ENCODE measurements around the gene RNU1-2.
"Not testable (repeated sequence)": the region's sequence is repeated elsewhere in the genome, so short reads cannot be mapped to it uniquely, and the experiment has no call there.

The RNU1-2 gene

GRCh38 chr1:16872152-16873075 is 23.4 kb upstream of the RNU1-2 start:
- Histone ChIP-seq H3K27ac (ENCODE audit: low read depth, low read length) (peak overlapping the region; percentile 40), H3K27me3 (ENCODE audit: control insufficient read depth, insufficient read depth, low read length) (peaks cover 31% of the 10 kb centered on the region), H3K4me3 (ENCODE audit: low read depth, low read length) (peak overlapping the region; percentile 83)
- not testable (repeated sequence) for H3K4me1 ChIP-seq (ENCODE audit: control insufficient read depth, insufficient read depth, low read length); H3K36me3 ChIP-seq (ENCODE audit: control insufficient read depth, insufficient read depth, low read length); H3K9me3 ChIP-seq (ENCODE audit: control insufficient read depth, insufficient read depth, low read length); H3K9ac ChIP-seq (ENCODE audit: low read depth, low read length)

GRCh38 chr1:16873076-16873879 is 22.5 kb upstream of the RNU1-2 start:
- peaks cover 31% of the 10 kb centered on the region for H3K27me3 ChIP-seq (ENCODE audit: control insufficient read depth, insufficient read depth, low read length)
- H3K9ac ChIP-seq (ENCODE audit: low read depth, low read length); H3K4me1 ChIP-seq (ENCODE audit: control insufficient read depth, insufficient read depth, low read length); H3K36me3 ChIP-seq (ENCODE audit: control insufficient read depth, insufficient read depth, low read length); H3K27ac ChIP-seq (ENCODE audit: low read depth, low read length); H3K9me3 ChIP-seq (ENCODE audit: control insufficient read depth, insufficient read depth, low read length): not testable (repeated sequence)
- peak overlapping the region; percentile 83 for H3K4me3 ChIP-seq (ENCODE audit: low read depth, low read length)

GRCh38 chr1:16874968-16875765 is 20.6 kb upstream of the RNU1-2 start:
- H3K4me3 ChIP-seq (ENCODE audit: low read depth, low read length): peak overlapping the region; percentile 46; the same call in 1 of the 2 replicates

GRCh38 chr1:16881742-16882141 is 14.0 kb upstream of the RNU1-2 start:
- not testable (repeated sequence) for H3K27me3 ChIP-seq (ENCODE audit: control insufficient read depth, insufficient read depth, low read length); H3K27ac ChIP-seq (ENCODE audit: low read depth, low read length); H3K9me3 ChIP-seq (ENCODE audit: control insufficient read depth, insufficient read depth, low read length); H3K9ac ChIP-seq (ENCODE audit: low read depth, low read length); H3K4me1 ChIP-seq (ENCODE audit: control insufficient read depth, insufficient read depth, low read length); H3K4me3 ChIP-seq (ENCODE audit: low read depth, low read length); H3K36me3 ChIP-seq (ENCODE audit: control insufficient read depth, insufficient read depth, low read length)

More at GRCh38 chr1:16874968-16875765, 20.6 kb upstream of the RNU1-2 start:
- not testable (repeated sequence) for H3K27ac ChIP-seq (ENCODE audit: low read depth, low read length); H3K9me3 ChIP-seq (ENCODE audit: control insufficient read depth, insufficient read depth, low read length); H3K4me1 ChIP-seq (ENCODE audit: control insufficient read depth, insufficient read depth, low read length); H3K36me3 ChIP-seq (ENCODE audit: control insufficient read depth, insufficient read depth, low read length); H3K9ac ChIP-seq (ENCODE audit: low read depth, low read length)
- peaks cover 34% of the 10 kb centered on the region for H3K27me3 ChIP-seq (ENCODE audit: control insufficient read depth, insufficient read depth, low read length)

GRCh38 chr1:16882986-16883385 is 12.8 kb upstream of the RNU1-2 start:
- no peaks in the 10 kb centered on the region for H3K36me3 ChIP-seq (ENCODE audit: control insufficient read depth, insufficient read depth, low read length)

GRCh38 chr1:16884487-16884886 is 11.3 kb upstream of the RNU1-2 start:
- H3K4me1 ChIP-seq (ENCODE audit: control insufficient read depth, insufficient read depth, low read length); H3K9me3 ChIP-seq (ENCODE audit: control insufficient read depth, insufficient read depth, low read length); H3K27ac ChIP-seq (ENCODE audit: low read depth, low read length); H3K4me3 ChIP-seq (ENCODE audit: low read depth, low read length); H3K9ac ChIP-seq (ENCODE audit: low read depth, low read length); H3K36me3 ChIP-seq (ENCODE audit: control insufficient read depth, insufficient read depth, low read length); H3K27me3 ChIP-seq (ENCODE audit: control insufficient read depth, insufficient read depth, low read length): not testable (repeated sequence)

More at GRCh38 chr1:16882986-16883385, 12.8 kb upstream of the RNU1-2 start:
- no peak overlapping the region for H3K4me3 ChIP-seq (ENCODE audit: low read depth, low read length)
- no peak overlapping the region for H3K27ac ChIP-seq (ENCODE audit: low read depth, low read length)
- no peak overlapping the region for H3K9ac ChIP-seq (ENCODE audit: low read depth, low read length)
- H3K4me1 ChIP-seq (ENCODE audit: control insufficient read depth, insufficient read depth, low read length): peaks cover 3% of the 10 kb centered on the region
- 0 out of 2 replicates have a peak, but pooled peaks cover 3% of the 10 kb centered on the region for H3K27me3 ChIP-seq (ENCODE audit: control insufficient read depth, insufficient read depth, low read length)
- no peaks in the 10 kb centered on the region for H3K9me3 ChIP-seq (ENCODE audit: control insufficient read depth, insufficient read depth, low read length)

- H3K27me3 ChIP-seq (ENCODE audit: control insufficient read depth, insufficient read depth, low read length): no peaks in the 10 kb centered on the region
Observed at GRCh38 chr1:16886860-16887605, 8.7 kb upstream of the RNU1-2 start.

GRCh38 chr1:16888860-16889816 is 6.6 kb upstream of the RNU1-2 start:
- H3K27ac ChIP-seq (ENCODE audit: low read depth, low read length): peak overlapping the region; percentile 89
- peak overlapping the region; percentile 77 for H3K9ac ChIP-seq (ENCODE audit: low read depth, low read length)

More at GRCh38 chr1:16886860-16887605, 8.7 kb upstream of the RNU1-2 start:
- no peak overlapping the region for H3K9ac ChIP-seq (ENCODE audit: low read depth, low read length)
- H3K4me1 ChIP-seq (ENCODE audit: control insufficient read depth, insufficient read depth, low read length): peaks cover 6% of the 10 kb centered on the region
- H3K36me3 ChIP-seq (ENCODE audit: control insufficient read depth, insufficient read depth, low read length): no peaks in the 10 kb centered on the region
- H3K27ac ChIP-seq (ENCODE audit: low read depth, low read length): no peak overlapping the region
- H3K9me3 ChIP-seq (ENCODE audit: control insufficient read depth, insufficient read depth, low read length): no peaks in the 10 kb centered on the region
- no peak overlapping the region for H3K4me3 ChIP-seq (ENCODE audit: low read depth, low read length)

GRCh38 chr1:16890539-16891021 is 5.2 kb upstream of the RNU1-2 start:
- not testable (repeated sequence) for H3K27me3 ChIP-seq (ENCODE audit: control insufficient read depth, insufficient read depth, low read length); H3K9ac ChIP-seq (ENCODE audit: low read depth, low read length); H3K4me1 ChIP-seq (ENCODE audit: control insufficient read depth, insufficient read depth, low read length); H3K36me3 ChIP-seq (ENCODE audit: control insufficient read depth, insufficient read depth, low read length); H3K4me3 ChIP-seq (ENCODE audit: low read depth, low read length); H3K27ac ChIP-seq (ENCODE audit: low read depth, low read length); H3K9me3 ChIP-seq (ENCODE audit: control insufficient read depth, insufficient read depth, low read length)

More at GRCh38 chr1:16888860-16889816, 6.6 kb upstream of the RNU1-2 start:
- Histone ChIP-seq H3K27me3 (ENCODE audit: control insufficient read depth, insufficient read depth, low read length) (no peaks in the 10 kb centered on the region), H3K4me1 (ENCODE audit: control insufficient read depth, insufficient read depth, low read length) (peaks cover 6% of the 10 kb centered on the region), H3K36me3 (ENCODE audit: control insufficient read depth, insufficient read depth, low read length) (no peaks in the 10 kb centered on the region), H3K4me3 (ENCODE audit: low read depth, low read length) (peak overlapping the region; percentile 83), H3K9me3 (ENCODE audit: control insufficient read depth, insufficient read depth, low read length) (no peaks in the 10 kb centered on the region)
